Measurements from ENCODE around the gene ZBTB5. TPM values are rescaled to one million over a fixed set of nuclear protein-coding genes. Genes with fewer than 3 reads are reported as not detected.

Gene ZBTB5
- total and polyA plus RNA-seq, 7 donors, result 2.5 to 6.0 (median 5.3) TPM

- ATAC-seq, result no peak
- no peaks in the 10 kb centered on the region for H3K27me3 ChIP-seq (ENCODE audit: insufficient read depth in 3 of 3, low read length in 2 of 3)
- intact Hi-C loops (cut with DNase I), result loop anchor here in 1 of 2 donors (10.0 kb wide), 1 partner anchor 987 kb away; the partner anchor contains the start of gene ALDH1B1
- TF ChIP-seq CTCF (IDR thresholded peaks at IDR 0.05), result no peak
- WGBS, 3 donors, result 65 to 68% (median 68%) methylated on average over 2 of the region's 2 CpGs
- no peak overlapping the region for H3K27ac ChIP-seq
- H3K36me3 ChIP-seq (ENCODE audit: insufficient read depth in 1 of 2, low read depth in 1 of 2), result no peaks in the 10 kb centered on the region
- DNase-seq, result no peak
- H3K4me3 ChIP-seq, result no peak overlapping the region
- no peaks in the 10 kb centered on the region for H3K9me3 ChIP-seq
- H3K4me1 ChIP-seq, result peaks cover 5% of the 10 kb centered on the region
These were observed 57.8 kb downstream of the ZBTB5 start for GRCh38 chr9:37407468-37407867.

- H3K36me3 ChIP-seq (ENCODE audit: insufficient read depth in 1 of 2, low read depth in 1 of 2), result no peaks in the 10 kb centered on the region
- no peaks in the 10 kb centered on the region for H3K9me3 ChIP-seq
- H3K4me1 ChIP-seq, result no peaks in the 10 kb centered on the region
- WGBS, 3 donors, result 91 to 94% (median 92%) methylated on average over 11 of the region's 11 CpGs
- no peak overlapping the region for H3K4me3 ChIP-seq
- DNase-seq (no peak), ATAC-seq (no peak)
- no peak for TF ChIP-seq CTCF (IDR thresholded peaks at IDR 0.05)
- H3K27ac ChIP-seq, result no peak overlapping the region
- intact Hi-C loops (cut with DNase I), result loop anchor here in 1 of 2 donors (10.0 kb wide), 1 partner anchor 988 kb away; the partner anchor contains the start of gene ALDH1B1
- H3K27me3 ChIP-seq (ENCODE audit: insufficient read depth in 3 of 3, low read length in 2 of 3), result no peaks in the 10 kb centered on the region
These were observed 58.4 kb downstream of the ZBTB5 start for GRCh38 chr9:37406603-37407401.

GRCh38 chr9:37405764-37406380 lies 59.4 kb downstream of the ZBTB5 start:
- TF ChIP-seq CTCF (IDR thresholded peaks at IDR 0.05), result no peak
- Histone ChIP-seq H3K4me3 (no peak overlapping the region), H3K27ac (no peak overlapping the region), H3K36me3 (ENCODE audit: insufficient read depth in 1 of 2, low read depth in 1 of 2) (no peaks in the 10 kb centered on the region), H3K4me1 (no peaks in the 10 kb centered on the region), H3K27me3 (ENCODE audit: insufficient read depth in 3 of 3, low read length in 2 of 3) (no peaks in the 10 kb centered on the region), H3K9me3 (no peaks in the 10 kb centered on the region)
- DNase-seq (no peak), ATAC-seq (no peak)
- intact Hi-C loops (cut with DNase I), result loop anchor here in 1 of 2 donors (10.0 kb wide), 1 partner anchor 989 kb away; the partner anchor contains the start of gene ALDH1B1
- 88 to 90% (median 90%) methylated on average over 10 of the region's 10 CpGs for WGBS, 3 donors

- no peak for TF ChIP-seq CTCF (IDR thresholded peaks at IDR 0.05)
- Histone ChIP-seq H3K36me3 (ENCODE audit: insufficient read depth in 1 of 2, low read depth in 1 of 2) (no peaks in the 10 kb centered on the region), H3K27me3 (ENCODE audit: insufficient read depth in 3 of 3, low read length in 2 of 3) (no peaks in the 10 kb centered on the region), H3K9me3 (no peaks in the 10 kb centered on the region), H3K4me3 (no peak overlapping the region), H3K27ac (no peak overlapping the region), H3K4me1 (no peaks in the 10 kb centered on the region)
- intact Hi-C loops (cut with DNase I), result loop anchor here in 1 of 2 donors (10.0 kb wide), 1 partner anchor 989 kb away; the partner anchor contains the start of gene ALDH1B1
- DNase-seq (no peak), ATAC-seq (no peak)
- 68 to 79% (median 72%) methylated on average over 3 of the region's 3 CpGs for WGBS, 3 donors
These were observed 59.9 kb downstream of the ZBTB5 start for GRCh38 chr9:37405350-37405749.
